ENCODE results near the gene NCOA7. TPM values are rescaled to one million over a fixed set of nuclear protein-coding genes. Genes with fewer than 3 reads are reported as not detected.
A peak's percentile ranks its signal among the peaks of the same experiment; 100 is the strongest.

NCOA7 gene
- total RNA-seq, 3 donors from 2014 or later (not counting 1 experiment from before 2014, with no cell fraction given): 37.3 to 66.6 (median 56.8) TPM

DNA sequence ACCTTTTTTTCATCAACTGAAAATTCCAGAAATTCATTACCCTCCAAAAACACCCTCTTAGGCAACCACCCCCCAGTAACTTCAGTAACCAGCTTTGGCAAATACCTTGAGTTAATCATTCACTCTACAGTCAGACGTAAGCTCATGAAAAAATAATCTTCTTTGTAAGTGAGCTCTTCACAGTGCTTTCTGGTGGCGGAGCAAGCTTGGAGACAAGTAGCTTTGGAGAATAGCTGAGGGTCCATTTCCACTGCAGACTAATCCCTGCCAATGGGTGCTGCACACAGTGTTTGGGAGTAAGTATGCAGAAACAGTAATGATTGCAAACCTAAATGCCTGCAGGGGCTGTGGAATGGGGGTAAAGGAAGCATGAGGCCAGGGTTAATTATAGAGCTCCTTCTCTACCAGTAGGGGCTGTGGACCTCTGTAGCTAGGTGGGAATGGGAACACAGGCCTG, 109.0 kb downstream of the NCOA7 start:
- intact Hi-C loops (cut with micrococcal nuclease): no loop called here
- Mint-ChIP-seq H3K27ac (no peak overlapping the region), H3K4me3 (no peak overlapping the region), H3K27me3 (ENCODE audit: low read depth in 2 of 2) (no peaks in the 10 kb centered on the region), H3K9me3 (no peaks in the 10 kb centered on the region), H3K36me3 (peaks cover 21% of the 10 kb centered on the region), H3K4me1 (peaks cover 0 to 7% of the 10 kb centered on the region in 2 donors)
- TF ChIP-seq, protein P1, sequence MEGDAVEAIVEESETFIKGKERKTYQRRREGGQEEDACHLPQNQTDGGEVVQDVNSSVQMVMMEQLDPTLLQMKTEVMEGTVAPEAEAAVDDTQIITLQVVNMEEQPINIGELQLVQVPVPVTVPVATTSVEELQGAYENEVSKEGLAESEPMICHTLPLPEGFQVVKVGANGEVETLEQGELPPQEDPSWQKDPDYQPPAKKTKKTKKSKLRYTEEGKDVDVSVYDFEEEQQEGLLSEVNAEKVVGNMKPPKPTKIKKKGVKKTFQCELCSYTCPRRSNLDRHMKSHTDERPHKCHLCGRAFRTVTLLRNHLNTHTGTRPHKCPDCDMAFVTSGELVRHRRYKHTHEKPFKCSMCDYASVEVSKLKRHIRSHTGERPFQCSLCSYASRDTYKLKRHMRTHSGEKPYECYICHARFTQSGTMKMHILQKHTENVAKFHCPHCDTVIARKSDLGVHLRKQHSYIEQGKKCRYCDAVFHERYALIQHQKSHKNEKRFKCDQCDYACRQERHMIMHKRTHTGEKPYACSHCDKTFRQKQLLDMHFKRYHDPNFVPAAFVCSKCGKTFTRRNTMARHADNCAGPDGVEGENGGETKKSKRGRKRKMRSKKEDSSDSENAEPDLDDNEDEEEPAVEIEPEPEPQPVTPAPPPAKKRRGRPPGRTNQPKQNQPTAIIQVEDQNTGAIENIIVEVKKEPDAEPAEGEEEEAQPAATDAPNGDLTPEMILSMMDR (IDR thresholded peaks at IDR 0.05): no peak
- 89% methylated on average over 2 of the region's 2 CpGs for WGBS (ENCODE audit: insufficient coverage)
- Histone ChIP-seq H3K27ac (ENCODE audit: low read length) (no peak overlapping the region), H3K4me1 (ENCODE audit: control insufficient read depth, insufficient read depth, low read length) (no peaks in the 10 kb centered on the region), H3K4me3 (ENCODE audit: low read length) (no peak overlapping the region), H3K36me3 (ENCODE audit: control insufficient read depth, insufficient read depth, low read length) (peaks cover 12% of the 10 kb centered on the region), H3K27me3 (ENCODE audit: control insufficient read depth, insufficient read depth, low read length) (no peaks in the 10 kb centered on the region), H3K9me3 (ENCODE audit: control insufficient read depth, insufficient read depth, low read length) (no peaks in the 10 kb centered on the region)
- ATAC-seq (no peak), DNase-seq (no peak)

DNA sequence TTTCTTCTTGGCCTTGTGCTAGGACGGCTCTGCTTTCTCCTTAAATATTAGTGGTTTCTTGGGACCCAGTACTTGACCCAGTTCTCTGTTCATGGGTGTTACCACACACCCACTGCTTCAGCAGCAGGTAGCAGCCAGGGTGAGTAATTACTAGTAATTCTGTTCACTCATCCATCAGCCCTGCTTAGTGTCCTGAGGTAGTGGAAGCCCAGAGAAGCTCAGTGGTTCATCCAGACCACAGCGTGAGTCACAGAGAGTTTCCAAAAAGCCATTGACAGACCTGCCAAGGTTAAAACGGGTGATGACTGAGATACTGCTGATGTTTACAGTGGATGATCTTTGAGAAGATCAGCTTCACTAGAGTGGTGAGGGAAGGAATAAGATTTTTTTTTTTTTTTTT, 114.1 kb downstream of the NCOA7 start:
- H3K27me3 Mint-ChIP-seq (ENCODE audit: low read depth in 2 of 2): no peaks in the 10 kb centered on the region

DNA sequence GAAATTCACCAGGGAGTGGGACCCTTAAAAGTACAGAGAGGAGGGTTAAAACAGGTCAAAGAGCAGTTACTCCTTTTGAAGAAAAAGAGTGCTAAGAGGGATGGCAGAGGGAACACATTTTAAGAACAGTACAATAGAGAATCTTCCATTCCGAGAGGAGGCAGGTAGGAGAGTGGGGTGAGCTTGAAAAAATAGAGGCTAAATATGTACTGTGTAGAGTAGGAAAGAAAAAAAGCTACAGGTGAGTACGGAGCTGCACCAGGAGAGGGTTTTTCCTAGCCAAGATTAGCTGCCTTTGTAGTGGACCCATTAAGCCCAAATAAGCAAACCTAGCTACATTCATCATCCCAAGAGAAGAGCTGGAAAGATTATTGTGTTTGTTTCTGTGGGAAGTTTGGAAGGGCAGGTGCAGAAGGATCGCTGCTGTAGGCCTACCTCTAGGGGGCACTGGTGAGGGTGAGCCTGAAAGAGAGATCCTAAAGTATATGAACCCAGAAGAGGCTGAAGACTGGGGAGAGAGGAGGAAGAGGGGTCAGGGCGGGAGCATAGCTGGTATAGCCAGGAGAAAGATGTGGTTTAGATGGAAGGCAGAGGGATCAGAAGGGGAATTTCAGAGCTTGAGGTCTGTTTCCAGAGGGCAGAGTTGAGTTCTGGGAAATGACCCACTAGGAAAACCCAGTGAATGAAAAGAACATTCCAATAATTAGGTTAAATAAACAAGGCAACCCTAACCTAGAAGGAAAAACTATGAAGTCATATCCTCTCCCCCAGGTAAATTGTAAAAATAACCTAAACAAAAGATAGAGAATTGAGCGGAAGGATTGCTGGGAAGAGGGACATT, 115.6 kb downstream of the NCOA7 start:
- WGBS (ENCODE audit: insufficient coverage): 84% methylated on average over 5 of the region's 5 CpGs
- H3K27me3 ChIP-seq (ENCODE audit: control insufficient read depth, insufficient read depth, low read length): no peaks in the 10 kb centered on the region
- peak in 1 of 2 donors; percentile 71 for DNase-seq
- H3K4me3 ChIP-seq (ENCODE audit: low read length): no peak overlapping the region
- no peaks in the 10 kb centered on the region for H3K27me3 Mint-ChIP-seq (ENCODE audit: low read depth in 2 of 2)
- no peaks in the 10 kb centered on the region for H3K9me3 Mint-ChIP-seq
- peaks cover 12% of the 10 kb centered on the region for H3K36me3 ChIP-seq (ENCODE audit: control insufficient read depth, insufficient read depth, low read length)
- no peaks in the 10 kb centered on the region for H3K4me1 ChIP-seq (ENCODE audit: control insufficient read depth, insufficient read depth, low read length)
- H3K27ac ChIP-seq (ENCODE audit: low read length): no peak overlapping the region
- peaks cover 13% of the 10 kb centered on the region for H3K36me3 Mint-ChIP-seq
- ATAC-seq: peak; percentile 59 to 77 (median 73)
- peaks cover 7 to 16% of the 10 kb centered on the region in 2 donors for H3K4me1 Mint-ChIP-seq
- TF ChIP-seq, protein P1 (IDR thresholded peaks at IDR 0.05): peak; percentile 58
- H3K4me3 Mint-ChIP-seq: no peak overlapping the region
- intact Hi-C loops (cut with micrococcal nuclease): no loop called here
- no peaks in the 10 kb centered on the region for H3K9me3 ChIP-seq (ENCODE audit: control insufficient read depth, insufficient read depth, low read length)
- no peak overlapping the region for H3K27ac Mint-ChIP-seq

More for the DNA sequence above, 114.1 kb downstream of the NCOA7 start:
- H3K4me1 ChIP-seq (ENCODE audit: control insufficient read depth, insufficient read depth, low read length): no peaks in the 10 kb centered on the region
- no peaks in the 10 kb centered on the region for H3K9me3 ChIP-seq (ENCODE audit: control insufficient read depth, insufficient read depth, low read length)
- H3K36me3 ChIP-seq (ENCODE audit: control insufficient read depth, insufficient read depth, low read length): peaks cover 13% of the 10 kb centered on the region
- Mint-ChIP-seq H3K4me3 (no peak overlapping the region), H3K9me3 (no peaks in the 10 kb centered on the region), H3K4me1 (peaks cover 7 to 16% of the 10 kb centered on the region in 2 donors), H3K36me3 (peaks cover 13% of the 10 kb centered on the region), H3K27ac (peak overlapping the region; percentile 25 to 53)
- no peak overlapping the region for H3K27ac ChIP-seq (ENCODE audit: low read length)
- WGBS (ENCODE audit: insufficient coverage): 57% methylated on average over 3 of the region's 3 CpGs
- peak in 1 of 2 donors; percentile 49 for DNase-seq
- peak in 2 of 3 donors; percentile 52 to 64 for ATAC-seq
- intact Hi-C loops (cut with micrococcal nuclease): no loop called here
- no peak overlapping the region for H3K4me3 ChIP-seq (ENCODE audit: low read length)
- TF ChIP-seq, protein P1 (IDR thresholded peaks at IDR 0.05): no peak
- H3K27me3 ChIP-seq (ENCODE audit: control insufficient read depth, insufficient read depth, low read length): no peaks in the 10 kb centered on the region
